Left ventricle myocardium inferior (tissue), 1 donor: ENCODE data around the gene UMODL1. TPM values are rescaled to one million over a fixed set of nuclear protein-coding genes. Genes with fewer than 3 reads are reported as not detected.

Experiments used
- DNase-seq: peaks from one replicate; pipeline ENCODE4 v3.0.0-alpha.2; 2020
- H3K27ac ChIP-seq: fragments of 200-600 bp; replicated peaks from 2 replicates; pipeline ENCODE4 v1.8.0; 2021
- H3K27me3 ChIP-seq: fragments of 200-600 bp; 2 replicates; pipeline ENCODE4 v1.8.0; 2021; ENCODE audit warnings: low read depth
- H3K36me3 ChIP-seq: fragments of 200-600 bp; 2 replicates; pipeline ENCODE4 v1.8.0; 2021
- H3K4me1 ChIP-seq: fragments of 200-600 bp; 2 replicates; pipeline ENCODE4 v1.8.0; 2021
- H3K4me3 ChIP-seq: fragments of 200-600 bp; 2 replicates; pipeline ENCODE4 v1.8.0; 2021; ENCODE audit warnings: mild to moderate bottlenecking, moderate library complexity
- H3K9me3 ChIP-seq: fragments of 200-600 bp; replicated peaks from 2 replicates; pipeline ENCODE4 v1.8.0; 2021
- intact Hi-C: fragments of 100-400 bp; cut with micrococcal nuclease; formaldehyde crosslinking; loops from one replicate; pipeline ENCODE4 v1.11.0; 2022
- total RNA-seq: library from RNA; stranded (reverse); fragmentation: NEBNext Ultra II Directional; extraction: Animal tissue kit (Norgen Biotek cat#: 25700); gene quantifications from one replicate; pipeline ENCODE4 v1.2.1, GENCODE V29; 2021
- TF ChIP-seq, protein P1 (sequence below): fragments of 200-600 bp; IDR thresholded peaks from 2 replicates; pipeline ENCODE4 v1.8.0; 2021; ENCODE audit warnings: antibody characterized with exemption, mild to moderate bottlenecking, borderline replicate concordance
- donor health status: DM: no; HTN: yes; CAD: no; lungs with severe emphysema.

Gene UMODL1
- total RNA-seq, 1 donor from 2014 or later: 0.08 TPM

DNA sequence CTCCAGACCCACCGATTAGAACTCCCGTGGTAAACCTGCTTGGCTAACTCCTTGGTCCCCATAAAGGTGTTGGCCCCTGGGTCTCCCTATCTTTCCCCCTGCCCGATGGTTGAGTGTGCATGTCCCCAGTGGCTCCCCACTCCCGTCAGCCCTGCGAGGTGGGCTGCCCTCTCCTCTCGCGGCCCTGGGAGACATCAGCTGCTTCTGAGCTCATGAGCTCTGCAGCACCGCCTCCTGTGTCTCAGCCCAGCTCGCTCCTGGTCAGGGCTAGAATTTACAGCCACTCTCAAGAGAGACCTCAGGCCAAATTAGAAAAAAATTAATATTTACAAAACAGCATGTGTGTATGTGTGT lies 45.1 kb upstream of the UMODL1 start:
- TF ChIP-seq, protein P1, sequence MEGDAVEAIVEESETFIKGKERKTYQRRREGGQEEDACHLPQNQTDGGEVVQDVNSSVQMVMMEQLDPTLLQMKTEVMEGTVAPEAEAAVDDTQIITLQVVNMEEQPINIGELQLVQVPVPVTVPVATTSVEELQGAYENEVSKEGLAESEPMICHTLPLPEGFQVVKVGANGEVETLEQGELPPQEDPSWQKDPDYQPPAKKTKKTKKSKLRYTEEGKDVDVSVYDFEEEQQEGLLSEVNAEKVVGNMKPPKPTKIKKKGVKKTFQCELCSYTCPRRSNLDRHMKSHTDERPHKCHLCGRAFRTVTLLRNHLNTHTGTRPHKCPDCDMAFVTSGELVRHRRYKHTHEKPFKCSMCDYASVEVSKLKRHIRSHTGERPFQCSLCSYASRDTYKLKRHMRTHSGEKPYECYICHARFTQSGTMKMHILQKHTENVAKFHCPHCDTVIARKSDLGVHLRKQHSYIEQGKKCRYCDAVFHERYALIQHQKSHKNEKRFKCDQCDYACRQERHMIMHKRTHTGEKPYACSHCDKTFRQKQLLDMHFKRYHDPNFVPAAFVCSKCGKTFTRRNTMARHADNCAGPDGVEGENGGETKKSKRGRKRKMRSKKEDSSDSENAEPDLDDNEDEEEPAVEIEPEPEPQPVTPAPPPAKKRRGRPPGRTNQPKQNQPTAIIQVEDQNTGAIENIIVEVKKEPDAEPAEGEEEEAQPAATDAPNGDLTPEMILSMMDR: no peak

DNA sequence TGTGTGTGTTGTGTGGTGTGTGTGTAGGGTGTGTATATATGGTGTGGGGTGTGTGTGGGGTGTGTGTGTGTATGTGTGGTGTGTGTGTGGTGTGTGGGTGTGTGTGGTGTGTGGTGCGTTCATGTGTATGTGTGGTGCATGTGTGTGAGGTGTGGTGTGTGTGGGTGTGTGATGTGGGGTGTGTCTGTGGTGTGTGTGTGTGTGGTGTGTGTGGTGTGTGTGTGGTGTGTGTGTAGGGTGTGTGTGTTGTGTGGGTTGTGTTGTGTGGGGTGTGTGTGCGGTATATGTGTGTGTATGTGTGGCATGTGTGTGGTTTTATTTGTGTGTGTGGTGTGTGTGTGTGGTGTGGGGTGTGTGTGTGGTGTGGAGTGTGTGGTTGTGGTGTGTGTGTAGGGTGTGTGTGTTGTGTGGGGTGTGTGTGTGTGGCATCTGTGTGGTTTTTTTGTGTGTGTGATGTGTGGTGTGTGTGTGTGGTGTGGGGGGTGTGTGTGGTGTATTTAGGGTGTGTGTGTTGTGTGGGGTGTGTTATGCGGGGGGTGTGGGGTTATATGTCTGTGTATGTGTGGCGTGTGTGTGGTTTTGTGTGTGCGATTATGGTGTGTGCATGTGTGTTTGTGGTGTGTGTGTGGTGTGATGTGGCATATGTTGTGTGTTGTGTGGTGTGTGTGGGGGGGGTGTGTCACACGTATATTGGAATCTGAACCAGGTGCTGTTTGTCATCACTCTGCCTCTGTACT lies 43.9 kb upstream of the UMODL1 start:
- Histone ChIP-seq H3K36me3 (no peaks in the 10 kb centered on the region), H3K9me3 (no peaks in the 10 kb centered on the region), H3K27ac (no peak overlapping the region), H3K27me3 (peaks cover 7% of the 10 kb centered on the region), H3K4me1 (peaks cover 11% of the 10 kb centered on the region), H3K4me3 (no peak overlapping the region)
- no peak for DNase-seq
- TF ChIP-seq, protein P1: no peak
- intact Hi-C loops: no loop called here

More for the DNA sequence above, 45.1 kb upstream of the UMODL1 start:
- H3K36me3 ChIP-seq: no peaks in the 10 kb centered on the region
- H3K4me1 ChIP-seq: peaks cover 14% of the 10 kb centered on the region
- no peak for DNase-seq
- intact Hi-C loops: no loop called here
- H3K27ac ChIP-seq: no peak overlapping the region
- H3K4me3 ChIP-seq: no peak overlapping the region
- H3K9me3 ChIP-seq: no peaks in the 10 kb centered on the region
- peaks cover 18% of the 10 kb centered on the region for H3K27me3 ChIP-seq

DNA sequence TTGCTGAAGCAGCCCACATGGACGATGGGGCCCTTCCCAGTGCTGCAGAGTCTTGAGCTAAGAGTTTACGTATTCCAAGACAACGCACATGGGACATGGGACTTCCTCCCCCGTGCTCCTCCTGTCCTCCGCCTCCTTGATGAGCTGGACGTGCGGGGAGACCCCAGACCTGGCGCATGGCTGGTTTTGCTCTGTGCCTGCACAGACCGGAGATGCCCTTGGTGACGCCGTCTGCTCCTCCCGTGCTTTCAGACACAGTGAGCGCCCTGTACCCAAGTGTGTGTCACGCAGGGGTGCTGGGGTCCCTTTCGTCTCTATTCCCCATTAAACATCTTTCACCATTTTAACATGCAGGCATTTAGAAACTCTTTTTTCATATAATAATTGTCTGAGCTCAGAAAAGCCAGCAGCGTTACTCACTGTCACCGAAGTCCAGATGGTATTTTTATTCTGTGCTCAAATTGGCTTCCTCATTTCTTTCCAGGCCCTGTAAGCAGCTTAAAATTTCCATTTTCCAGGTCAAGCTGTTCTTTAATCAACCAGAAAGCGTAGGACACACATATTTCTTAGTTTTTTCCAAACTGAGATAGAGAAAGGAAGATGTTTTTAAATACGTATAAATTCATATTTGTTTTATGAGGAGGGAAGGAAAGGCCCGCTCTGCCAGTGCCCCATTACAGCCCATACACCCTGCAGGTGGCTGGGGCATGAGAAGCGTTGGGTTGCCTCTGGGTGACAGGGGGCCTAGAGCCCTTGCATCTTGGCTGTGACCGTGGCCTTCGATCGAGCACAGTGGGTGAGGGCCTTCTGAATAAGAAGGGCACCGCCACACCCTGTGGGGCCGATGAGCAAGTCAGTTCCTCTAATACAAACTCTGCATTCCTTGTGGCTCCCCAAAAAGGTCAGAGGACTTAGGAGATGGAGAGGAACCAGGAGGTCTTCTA lies 43.0 kb upstream of the UMODL1 start:
- H3K27ac ChIP-seq: peak overlapping the region; percentile 24
- intact Hi-C loops: no loop called here
- H3K4me3 ChIP-seq: no peak overlapping the region
- no peaks in the 10 kb centered on the region for H3K36me3 ChIP-seq
- no peaks in the 10 kb centered on the region for H3K9me3 ChIP-seq
- no peaks in the 10 kb centered on the region for H3K27me3 ChIP-seq
- TF ChIP-seq, protein P1: no peak
- H3K4me1 ChIP-seq: peaks cover 11% of the 10 kb centered on the region
- no peak for DNase-seq

DNA sequence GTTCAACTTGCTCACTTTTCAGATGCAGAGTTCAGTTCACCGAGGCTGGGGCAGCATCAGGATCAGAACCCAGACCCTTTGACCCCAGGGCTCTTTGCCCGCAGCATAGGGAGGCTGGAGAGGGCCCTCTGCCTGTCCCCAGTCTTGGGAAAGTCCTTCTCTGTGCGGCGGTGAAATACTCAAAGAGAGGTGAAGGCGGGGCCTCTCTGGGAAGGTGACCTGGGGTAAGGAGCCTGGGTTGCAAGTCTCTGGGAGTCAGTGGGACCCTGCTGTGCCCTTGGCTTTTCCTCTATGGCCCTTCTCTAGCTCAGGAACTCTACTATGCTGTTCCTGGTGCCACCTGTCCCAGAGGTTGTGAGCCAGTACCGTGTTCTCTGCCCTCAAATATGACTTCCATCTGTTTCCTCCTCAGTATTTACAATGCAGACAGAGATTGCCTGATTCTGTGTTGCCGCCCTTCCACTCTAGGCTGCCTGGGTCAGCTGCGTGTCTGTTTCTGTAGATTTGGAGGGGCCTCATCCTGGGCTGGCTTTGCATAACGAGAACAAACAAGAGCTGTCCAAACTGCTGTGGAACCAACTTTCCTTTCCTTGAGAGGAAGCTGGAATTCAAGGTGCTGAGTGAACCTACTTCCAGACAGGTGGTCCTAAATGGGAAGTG lies 42.2 kb upstream of the UMODL1 start:
- intact Hi-C loops: no loop called here
- DNase-seq: no peak
- H3K27me3 ChIP-seq: no peaks in the 10 kb centered on the region
- H3K9me3 ChIP-seq: no peaks in the 10 kb centered on the region
- H3K4me3 ChIP-seq: no peak overlapping the region
- no peaks in the 10 kb centered on the region for H3K36me3 ChIP-seq
- TF ChIP-seq, protein P1: no peak
- peaks cover 11% of the 10 kb centered on the region for H3K4me1 ChIP-seq
- peak overlapping the region; percentile 24 for H3K27ac ChIP-seq

DNA sequence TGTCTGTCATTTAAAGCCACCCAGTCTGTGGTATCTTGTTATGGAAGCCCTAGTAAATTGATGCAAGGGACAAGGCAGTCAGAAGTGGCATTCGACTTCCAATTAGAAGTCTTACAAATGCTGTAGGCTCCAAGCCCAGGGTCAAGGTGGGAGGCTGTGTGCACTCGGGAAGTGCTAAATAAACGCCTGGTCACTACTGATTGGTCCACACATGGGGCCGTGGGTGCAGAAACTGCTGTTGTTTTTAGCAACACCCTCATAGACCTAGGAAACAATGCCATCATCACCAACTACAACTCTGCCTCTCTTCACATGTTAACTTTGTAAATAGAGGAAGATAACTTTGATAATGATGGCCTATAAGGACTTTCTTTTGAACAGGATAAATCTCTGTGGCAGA lies 40.8 kb upstream of the UMODL1 start:
- TF ChIP-seq, protein P1: no peak
- peaks cover 2% of the 10 kb centered on the region for H3K27me3 ChIP-seq
- H3K4me3 ChIP-seq: no peak overlapping the region
- peaks cover 11% of the 10 kb centered on the region for H3K4me1 ChIP-seq
- no peaks in the 10 kb centered on the region for H3K9me3 ChIP-seq
- intact Hi-C loops: no loop called here
- H3K27ac ChIP-seq: no peak overlapping the region
- H3K36me3 ChIP-seq: no peaks in the 10 kb centered on the region
- no peak for DNase-seq
